ENCODE results near the gene SLC4A4.

DNA sequence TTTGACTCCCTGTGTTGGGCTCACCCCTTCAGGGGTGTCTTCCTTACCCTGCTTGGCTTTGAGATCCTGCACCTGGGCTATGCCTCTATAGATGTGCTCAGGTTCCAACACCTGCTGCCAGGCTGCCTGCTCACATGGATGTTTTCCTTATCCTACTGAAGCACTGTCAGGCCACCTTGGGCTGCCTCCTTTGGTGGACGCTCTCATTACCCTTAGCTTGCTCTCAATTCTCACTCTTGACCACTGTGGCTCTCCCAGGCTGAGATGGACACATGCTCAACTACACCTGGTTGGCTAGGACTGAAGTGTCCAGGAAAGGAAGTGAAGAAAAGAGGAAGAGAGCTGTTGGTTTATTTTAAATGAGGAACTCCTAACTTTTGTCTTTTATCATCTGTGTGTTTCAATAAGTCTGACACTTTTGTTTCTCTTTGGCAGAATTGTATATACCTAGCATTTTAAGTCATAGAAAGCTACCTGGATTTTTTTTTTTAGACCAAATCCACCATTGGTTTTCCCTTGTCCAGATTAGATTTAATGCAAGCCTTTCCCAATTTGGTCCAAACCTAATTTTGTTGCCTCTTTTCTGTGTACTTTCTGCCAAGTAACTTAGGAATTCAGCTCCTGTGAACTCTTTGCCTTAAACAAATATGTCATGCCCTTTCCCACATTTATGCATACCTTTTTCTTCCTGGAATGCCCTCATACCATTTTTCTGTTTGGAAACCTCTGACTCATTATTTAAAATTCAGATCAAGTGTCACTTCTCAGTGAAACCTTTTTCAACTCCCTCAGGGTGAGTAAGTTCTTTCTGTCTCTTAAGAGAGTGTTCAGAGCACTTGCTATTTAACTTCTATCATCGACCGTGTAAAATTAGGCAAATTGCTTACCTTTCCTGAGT, 269.2 kb downstream of the SLC4A4 start:
- no peak for TF ChIP-seq POLR2A (IDR thresholded peaks at IDR 0.05)
- TF ChIP-seq, protein P1, sequence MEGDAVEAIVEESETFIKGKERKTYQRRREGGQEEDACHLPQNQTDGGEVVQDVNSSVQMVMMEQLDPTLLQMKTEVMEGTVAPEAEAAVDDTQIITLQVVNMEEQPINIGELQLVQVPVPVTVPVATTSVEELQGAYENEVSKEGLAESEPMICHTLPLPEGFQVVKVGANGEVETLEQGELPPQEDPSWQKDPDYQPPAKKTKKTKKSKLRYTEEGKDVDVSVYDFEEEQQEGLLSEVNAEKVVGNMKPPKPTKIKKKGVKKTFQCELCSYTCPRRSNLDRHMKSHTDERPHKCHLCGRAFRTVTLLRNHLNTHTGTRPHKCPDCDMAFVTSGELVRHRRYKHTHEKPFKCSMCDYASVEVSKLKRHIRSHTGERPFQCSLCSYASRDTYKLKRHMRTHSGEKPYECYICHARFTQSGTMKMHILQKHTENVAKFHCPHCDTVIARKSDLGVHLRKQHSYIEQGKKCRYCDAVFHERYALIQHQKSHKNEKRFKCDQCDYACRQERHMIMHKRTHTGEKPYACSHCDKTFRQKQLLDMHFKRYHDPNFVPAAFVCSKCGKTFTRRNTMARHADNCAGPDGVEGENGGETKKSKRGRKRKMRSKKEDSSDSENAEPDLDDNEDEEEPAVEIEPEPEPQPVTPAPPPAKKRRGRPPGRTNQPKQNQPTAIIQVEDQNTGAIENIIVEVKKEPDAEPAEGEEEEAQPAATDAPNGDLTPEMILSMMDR (IDR thresholded peaks at IDR 0.05): no peak

Measured in Peyer's patch (tissue), 4 donors.